Nephron (organoid): Measurements from ENCODE around the gene PNMT.

Source experiments
- H3K27ac Mint-ChIP-seq, 3 experiments: 2 replicates each; pipeline ENCODE4 v1.8.0; 2020; ENCODE audit warnings: mixed read lengths in 3 of 3, mild to moderate bottlenecking in 2 of 3, moderate library complexity in 1 of 3
- H3K27me3 Mint-ChIP-seq: 2 replicates; pipeline ENCODE4 v1.8.0; 2021; ENCODE audit warnings: low read depth, mild to moderate bottlenecking, moderate library complexity, mixed read lengths
- H3K36me3 Mint-ChIP-seq: 2 replicates; pipeline ENCODE4 v1.8.0; 2020; ENCODE audit warnings: low read depth, mixed read lengths
- H3K4me1 Mint-ChIP-seq: 2 replicates; pipeline ENCODE4 v1.8.0; 2020; ENCODE audit warnings: mixed read lengths
- H3K4me3 Mint-ChIP-seq, 3 experiments: 2 replicates each; pipeline ENCODE4 v1.8.0; 2020; ENCODE audit warnings: mild to moderate bottlenecking in 3 of 3, mixed read lengths in 3 of 3, moderate library complexity in 2 of 3
- H3K9me3 Mint-ChIP-seq: 2 replicates; pipeline ENCODE4 v1.8.0; 2020; ENCODE audit warnings: mixed read lengths
- TF ChIP-seq, protein P1 (sequence below), 3 experiments: fragments of 200-600 bp; sonication (generic); IDR thresholded peaks; one replicate each; pipeline ENCODE4 v1.5.0; 2021; ENCODE audit warnings: antibody characterized with exemption in 3 of 3; ENCODE audit not compliant: unreplicated experiment in 3 of 3

Gene PNMT

DNA sequence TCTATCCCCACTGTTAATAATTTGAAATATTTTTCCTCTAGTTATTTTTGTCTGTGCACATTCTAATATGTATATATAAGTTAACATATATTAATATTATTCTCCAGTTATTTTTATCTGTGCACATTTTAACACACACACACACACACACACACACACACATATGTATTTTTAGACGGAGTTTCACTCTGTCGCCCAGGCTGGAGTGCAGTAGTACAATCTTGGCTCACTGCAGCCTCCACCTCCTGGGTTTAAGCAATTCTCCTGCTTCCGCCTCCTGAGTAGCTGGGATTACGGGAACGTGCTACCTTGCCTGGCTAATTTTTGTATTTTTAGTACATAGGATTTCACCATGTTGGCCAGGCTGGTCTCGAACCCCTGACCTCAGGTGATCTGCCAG, 49.4 kb downstream of the PNMT start:
- H3K27me3 Mint-ChIP-seq: no peaks in the 10 kb centered on the region
- TF ChIP-seq, protein P1, sequence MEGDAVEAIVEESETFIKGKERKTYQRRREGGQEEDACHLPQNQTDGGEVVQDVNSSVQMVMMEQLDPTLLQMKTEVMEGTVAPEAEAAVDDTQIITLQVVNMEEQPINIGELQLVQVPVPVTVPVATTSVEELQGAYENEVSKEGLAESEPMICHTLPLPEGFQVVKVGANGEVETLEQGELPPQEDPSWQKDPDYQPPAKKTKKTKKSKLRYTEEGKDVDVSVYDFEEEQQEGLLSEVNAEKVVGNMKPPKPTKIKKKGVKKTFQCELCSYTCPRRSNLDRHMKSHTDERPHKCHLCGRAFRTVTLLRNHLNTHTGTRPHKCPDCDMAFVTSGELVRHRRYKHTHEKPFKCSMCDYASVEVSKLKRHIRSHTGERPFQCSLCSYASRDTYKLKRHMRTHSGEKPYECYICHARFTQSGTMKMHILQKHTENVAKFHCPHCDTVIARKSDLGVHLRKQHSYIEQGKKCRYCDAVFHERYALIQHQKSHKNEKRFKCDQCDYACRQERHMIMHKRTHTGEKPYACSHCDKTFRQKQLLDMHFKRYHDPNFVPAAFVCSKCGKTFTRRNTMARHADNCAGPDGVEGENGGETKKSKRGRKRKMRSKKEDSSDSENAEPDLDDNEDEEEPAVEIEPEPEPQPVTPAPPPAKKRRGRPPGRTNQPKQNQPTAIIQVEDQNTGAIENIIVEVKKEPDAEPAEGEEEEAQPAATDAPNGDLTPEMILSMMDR (IDR thresholded peaks at IDR 0.05; ENCODE audit: unreplicated experiment in 3 of 3): no peak
- H3K27ac Mint-ChIP-seq: no peak overlapping the region
- H3K36me3 Mint-ChIP-seq: peaks cover 39% of the 10 kb centered on the region
- no peaks in the 10 kb centered on the region for H3K9me3 Mint-ChIP-seq
- H3K4me3 Mint-ChIP-seq: no peak overlapping the region
- H3K4me1 Mint-ChIP-seq: no peaks in the 10 kb centered on the region

DNA sequence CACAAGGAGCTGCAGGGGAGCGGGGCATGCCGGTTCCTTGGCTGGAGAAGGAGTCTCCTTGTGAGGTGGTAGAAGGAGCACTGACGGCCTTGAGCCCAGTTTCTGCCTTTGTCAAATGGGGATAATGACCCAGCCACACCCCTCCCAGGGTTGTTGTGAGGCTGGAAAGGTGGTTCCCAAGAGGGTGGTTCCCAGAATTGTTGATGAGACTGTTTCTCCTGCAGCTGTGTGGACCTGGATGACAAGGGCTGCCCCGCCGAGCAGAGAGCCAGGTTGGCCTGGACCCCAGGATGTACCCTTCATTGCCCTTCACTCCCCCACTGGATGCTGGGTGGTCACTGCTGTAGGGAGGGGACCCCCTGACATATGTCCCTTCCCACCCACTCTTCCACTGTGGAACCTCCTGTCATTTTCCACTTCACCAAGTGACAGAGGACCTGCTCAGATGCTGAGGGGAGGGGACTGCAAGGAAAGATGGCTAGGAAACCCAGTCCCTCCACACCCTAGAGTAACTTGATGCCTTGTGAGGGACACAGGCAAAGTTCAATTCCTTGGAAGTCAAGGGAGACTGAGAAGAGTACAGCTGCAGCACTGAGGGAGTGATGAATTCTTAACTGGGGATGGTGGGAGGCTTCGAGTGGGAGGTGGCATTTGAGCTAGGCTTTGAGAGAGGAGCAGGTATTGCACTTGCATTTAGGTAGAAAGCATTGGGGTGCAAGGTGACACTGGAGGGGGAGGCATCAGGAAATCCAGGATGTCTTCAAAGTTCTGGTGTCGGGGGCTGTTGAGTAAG, 51.5 kb downstream of the PNMT start:
- Mint-ChIP-seq H3K27ac (no peak overlapping the region), H3K36me3 (peaks cover 50% of the 10 kb centered on the region), H3K4me3 (no peak overlapping the region), H3K27me3 (no peaks in the 10 kb centered on the region), H3K9me3 (no peaks in the 10 kb centered on the region), H3K4me1 (no peaks in the 10 kb centered on the region)
- TF ChIP-seq, protein P1 (IDR thresholded peaks at IDR 0.05; ENCODE audit: unreplicated experiment in 3 of 3): no peak
